ENCODE measurements around the gene SHANK3.

DNA sequence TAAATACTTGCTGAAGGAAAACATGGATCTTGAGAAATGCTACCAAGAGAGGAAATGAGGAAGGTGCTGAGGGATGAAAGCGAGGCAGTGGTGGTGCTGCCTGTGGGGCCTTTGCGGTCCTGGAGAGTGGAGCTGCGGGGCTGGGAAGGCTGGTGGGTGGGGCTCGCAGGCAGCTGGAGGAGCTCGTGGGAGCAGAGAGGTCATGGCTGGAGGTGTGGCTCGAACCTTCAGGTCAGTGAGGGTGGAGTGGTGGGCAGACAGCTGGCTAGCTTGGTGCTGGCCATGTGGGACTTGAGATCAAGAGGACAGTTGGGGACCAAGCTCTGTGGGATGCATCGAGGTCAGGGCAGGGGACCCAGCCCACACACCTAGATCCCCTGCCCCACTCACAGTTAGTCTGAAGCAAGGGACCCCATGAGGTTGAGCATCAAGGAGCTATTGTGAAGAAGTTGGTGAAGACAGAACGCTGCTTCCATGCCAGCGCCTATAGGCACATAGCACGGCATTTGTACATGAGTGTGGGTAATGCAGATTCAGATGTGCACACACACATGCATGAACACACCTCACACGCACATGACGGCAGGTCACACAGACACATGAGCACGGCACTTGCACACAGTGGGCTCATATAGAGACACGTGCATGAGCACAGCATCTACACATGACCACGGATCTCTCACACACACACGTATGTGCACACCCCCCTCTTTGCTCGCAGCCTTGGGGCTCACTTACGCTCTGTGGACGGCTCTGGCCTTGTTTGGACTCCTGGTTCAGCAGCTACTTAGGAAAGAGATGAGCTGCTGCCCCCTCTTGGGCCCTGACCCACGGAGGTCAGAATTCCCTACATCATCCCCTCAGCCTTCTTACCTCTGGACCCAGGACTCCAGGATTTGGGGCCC, 30.4 kb downstream of the SHANK3 start:
- TF ChIP-seq, protein P1, sequence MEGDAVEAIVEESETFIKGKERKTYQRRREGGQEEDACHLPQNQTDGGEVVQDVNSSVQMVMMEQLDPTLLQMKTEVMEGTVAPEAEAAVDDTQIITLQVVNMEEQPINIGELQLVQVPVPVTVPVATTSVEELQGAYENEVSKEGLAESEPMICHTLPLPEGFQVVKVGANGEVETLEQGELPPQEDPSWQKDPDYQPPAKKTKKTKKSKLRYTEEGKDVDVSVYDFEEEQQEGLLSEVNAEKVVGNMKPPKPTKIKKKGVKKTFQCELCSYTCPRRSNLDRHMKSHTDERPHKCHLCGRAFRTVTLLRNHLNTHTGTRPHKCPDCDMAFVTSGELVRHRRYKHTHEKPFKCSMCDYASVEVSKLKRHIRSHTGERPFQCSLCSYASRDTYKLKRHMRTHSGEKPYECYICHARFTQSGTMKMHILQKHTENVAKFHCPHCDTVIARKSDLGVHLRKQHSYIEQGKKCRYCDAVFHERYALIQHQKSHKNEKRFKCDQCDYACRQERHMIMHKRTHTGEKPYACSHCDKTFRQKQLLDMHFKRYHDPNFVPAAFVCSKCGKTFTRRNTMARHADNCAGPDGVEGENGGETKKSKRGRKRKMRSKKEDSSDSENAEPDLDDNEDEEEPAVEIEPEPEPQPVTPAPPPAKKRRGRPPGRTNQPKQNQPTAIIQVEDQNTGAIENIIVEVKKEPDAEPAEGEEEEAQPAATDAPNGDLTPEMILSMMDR (IDR thresholded peaks at IDR 0.05): no peak
- no peak for TF ChIP-seq POLR2A (IDR thresholded peaks at IDR 0.05)
